NCI-H748 (cell line): ENCODE measurements around the gene MRPL32.

Experiments used
- DNase-seq: peaks from one replicate; lab custom pipeline; 2025; ENCODE audit not compliant: unreplicated experiment; lab: John Stamatoyannopoulos, UW

Gene MRPL32

GRCh38 chr7:42964293-42964692, 32.1 kb downstream of the MRPL32 start:
- no peak for DNase-seq

DNA sequence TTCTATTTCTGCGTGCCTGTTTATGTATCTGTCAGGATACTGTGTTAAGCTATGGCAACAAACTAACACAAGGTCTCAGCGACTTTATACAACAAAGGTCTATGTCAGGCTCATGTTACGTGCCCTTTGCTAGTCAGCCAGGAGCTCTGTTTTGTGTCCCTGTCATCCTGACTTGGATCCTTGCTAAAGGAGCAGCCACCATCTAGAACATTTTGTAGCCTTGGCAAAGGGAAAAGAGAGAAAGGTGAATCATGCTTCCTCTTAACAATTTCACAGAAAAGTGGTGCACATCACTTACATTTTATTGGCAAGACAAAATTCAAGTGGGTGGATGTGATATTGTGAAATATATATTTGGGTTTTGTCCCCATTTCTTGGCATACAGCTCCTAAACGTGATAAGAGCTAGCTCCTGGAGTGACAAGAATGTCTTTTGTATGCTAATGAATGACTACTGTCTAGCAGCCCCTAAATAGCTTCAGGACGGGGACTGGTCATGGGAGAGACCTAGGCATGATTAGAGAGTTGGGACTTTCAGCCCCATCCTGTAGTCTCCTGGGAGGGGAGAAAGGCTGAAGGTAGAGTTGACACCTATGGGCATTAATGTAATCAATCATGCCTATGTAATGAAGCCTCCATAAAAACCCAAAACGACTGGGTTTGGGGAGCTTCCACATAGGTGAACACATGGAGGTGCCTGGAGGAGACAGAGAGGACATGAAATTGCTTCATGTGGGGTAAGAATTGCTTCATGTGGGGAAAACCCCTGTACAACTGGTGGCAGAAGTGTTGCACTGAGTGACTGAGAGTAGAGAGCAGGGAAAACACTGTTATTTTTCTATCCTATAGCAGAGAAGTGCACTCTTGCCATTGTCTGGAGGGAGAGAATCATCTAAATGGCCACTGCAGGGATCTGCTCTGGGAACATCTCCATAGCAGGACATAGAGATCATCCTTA, 33.0 kb downstream of the MRPL32 start:
- no peak for DNase-seq

GRCh38 chr7:42967391-42967790, 35.2 kb downstream of the MRPL32 start:
- DNase-seq = no peak

DNA sequence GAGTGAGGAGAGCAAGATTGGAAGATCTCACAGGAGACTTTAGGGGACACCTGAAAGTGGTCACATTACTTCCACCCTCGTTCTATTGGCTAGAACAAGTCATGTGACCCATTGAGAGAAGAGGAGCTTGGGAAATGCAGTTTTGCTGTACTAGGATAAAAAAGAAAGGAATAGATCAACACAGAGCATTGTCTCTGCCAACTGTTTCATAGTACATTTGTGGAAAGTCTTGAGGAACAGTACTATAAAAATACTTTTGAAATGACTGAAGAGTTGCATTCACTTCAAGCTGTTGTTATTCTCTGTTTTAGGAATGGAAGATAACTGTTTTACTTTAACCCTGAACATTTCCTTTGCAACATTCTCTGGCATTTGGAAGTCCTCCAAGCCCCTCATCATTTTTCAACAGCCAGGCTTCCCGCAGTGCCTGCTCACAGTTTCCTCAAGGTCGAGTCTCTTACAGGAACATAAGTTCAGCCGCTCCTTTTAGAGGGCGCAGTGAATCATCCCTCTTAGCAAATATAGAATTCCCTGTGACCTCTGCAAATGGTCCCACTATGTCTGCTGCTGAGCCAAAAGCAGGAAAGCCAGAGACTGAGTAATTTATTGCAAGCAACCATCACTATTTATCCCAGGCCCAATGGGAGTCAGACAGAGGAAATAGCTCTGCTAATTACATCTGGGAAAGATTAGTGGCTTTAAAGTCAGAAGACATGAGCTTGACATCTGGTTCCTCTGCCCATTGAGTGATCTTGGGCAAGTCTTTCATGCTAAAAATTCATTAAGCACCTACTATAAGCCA, 40.7 kb downstream of the MRPL32 start:
- DNase-seq = no peak

DNA sequence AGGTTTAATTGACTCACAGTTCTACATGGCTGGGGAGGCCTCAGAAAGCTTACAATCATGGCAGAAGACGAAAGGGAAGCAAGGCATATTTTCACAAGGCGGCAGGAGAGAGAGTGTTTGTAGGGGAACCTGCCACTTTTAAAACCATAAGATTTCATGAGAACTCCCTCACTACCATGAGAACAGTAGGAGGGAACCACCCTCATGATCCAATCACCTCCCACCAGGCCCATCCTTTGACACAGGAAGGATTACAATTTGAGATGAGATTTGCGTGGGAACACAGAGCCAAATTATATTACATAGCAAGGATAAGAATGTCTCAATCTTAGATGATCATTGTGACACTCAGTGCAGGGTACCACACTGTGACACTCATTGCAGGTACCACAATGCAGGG, 44.2 kb downstream of the MRPL32 start:
- no peak for DNase-seq

- DNase-seq = no peak
Observed at GRCh38 chr7:42978496-42978895, 46.3 kb downstream of the MRPL32 start.

GRCh38 chr7:42980084-42980483, 47.9 kb downstream of the MRPL32 start:
- DNase-seq = no peak

- DNase-seq = no peak
Observed at GRCh38 chr7:42980514-42980913, 48.3 kb downstream of the MRPL32 start.

- no peak for DNase-seq
Observed at GRCh38 chr7:42981601-42982000, 49.4 kb downstream of the MRPL32 start.

DNA sequence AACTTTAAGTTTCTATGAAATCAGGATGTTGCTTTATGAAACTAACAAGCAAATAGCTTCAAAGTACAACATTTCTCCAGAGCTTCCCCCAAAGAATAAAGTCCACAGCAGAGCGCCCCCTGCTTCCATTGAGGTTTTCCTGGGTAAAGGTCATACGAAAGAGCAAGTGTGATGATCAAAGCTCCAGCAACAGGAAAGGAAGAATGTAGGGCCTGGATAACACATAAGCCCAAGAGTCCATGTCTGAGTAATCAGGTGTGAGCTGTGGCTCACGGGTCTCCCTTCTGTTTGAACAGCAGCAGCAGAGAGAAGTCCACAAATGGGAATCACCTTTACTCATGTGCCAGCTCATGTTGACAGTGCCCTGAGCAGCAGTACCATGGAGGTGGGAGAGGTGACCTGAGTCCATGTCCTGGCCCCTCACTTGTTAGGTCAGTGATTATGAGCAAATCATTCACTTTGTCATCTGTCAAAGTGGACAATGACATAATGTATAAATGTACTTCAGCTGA, 50.5 kb downstream of the MRPL32 start:
- no peak for DNase-seq

GRCh38 chr7:42984137-42984536, 52.0 kb downstream of the MRPL32 start:
- no peak for DNase-seq

- DNase-seq = no peak
Observed at GRCh38 chr7:42986213-42986612, 54.0 kb downstream of the MRPL32 start.

DNA sequence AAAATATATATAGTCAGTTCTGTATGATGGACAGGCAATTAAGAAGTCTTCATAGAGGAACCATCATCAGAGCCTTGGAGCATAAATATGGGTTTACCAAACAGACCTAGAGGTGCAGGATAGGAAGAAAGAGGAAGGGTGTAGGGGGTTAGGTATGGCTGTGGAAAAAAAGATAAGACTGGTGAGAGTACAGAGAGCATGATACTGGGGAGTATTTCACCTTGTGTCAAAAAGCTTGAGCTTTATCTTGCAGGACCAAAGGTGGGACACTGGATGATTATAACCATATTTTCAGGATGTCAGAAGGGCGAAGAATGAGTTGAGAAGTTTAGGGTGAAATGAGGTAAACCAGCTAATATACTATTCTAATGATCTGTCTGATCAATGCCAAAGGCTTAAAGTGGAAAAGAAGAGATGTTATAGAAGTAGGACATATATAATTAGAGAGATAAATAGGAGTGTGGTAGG, 54.6 kb downstream of the MRPL32 start:
- DNase-seq = no peak
